GM21576 (cell line): ENCODE data around the gene KIF18A.
"Not testable (repeated sequence)": the region's sequence is repeated elsewhere in the genome, so short reads cannot be mapped to it uniquely, and the experiment has no call there.

Experiments
- ATAC-seq: cut with Tn5 transposase; IDR thresholded peaks from one replicate; pipeline ENCODE4 v1.9.1; 2021; ENCODE audit warnings: mild to moderate bottlenecking, moderate library complexity; ENCODE audit not compliant: unreplicated experiment

Gene KIF18A

DNA sequence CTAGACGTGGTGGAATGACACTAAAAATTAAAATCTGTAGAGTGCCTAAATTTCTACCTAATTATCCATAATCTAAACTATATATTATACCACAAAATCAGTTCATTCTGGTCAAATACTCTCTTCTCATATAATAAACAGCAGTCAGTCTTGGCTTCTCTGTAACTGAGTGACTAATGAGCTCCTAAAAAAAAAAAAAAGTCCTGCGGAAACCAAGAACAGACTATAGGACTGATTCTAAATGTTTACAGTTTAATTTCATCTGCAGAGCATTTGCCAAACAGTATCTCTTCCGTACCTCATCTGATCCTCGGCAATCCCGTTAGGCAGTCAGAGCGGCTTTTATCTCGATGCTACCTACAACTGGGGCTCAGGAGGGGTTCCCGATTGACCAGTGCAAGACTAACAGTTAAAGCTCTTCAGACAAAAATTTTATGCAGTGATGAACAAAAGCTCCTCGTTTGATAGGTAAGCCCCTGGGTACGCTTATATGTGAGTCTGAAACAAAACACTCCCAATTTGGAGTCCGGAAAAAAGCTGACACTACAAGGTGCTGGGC, 686 bp downstream of the KIF18A start:
- ATAC-seq = no peak

DNA sequence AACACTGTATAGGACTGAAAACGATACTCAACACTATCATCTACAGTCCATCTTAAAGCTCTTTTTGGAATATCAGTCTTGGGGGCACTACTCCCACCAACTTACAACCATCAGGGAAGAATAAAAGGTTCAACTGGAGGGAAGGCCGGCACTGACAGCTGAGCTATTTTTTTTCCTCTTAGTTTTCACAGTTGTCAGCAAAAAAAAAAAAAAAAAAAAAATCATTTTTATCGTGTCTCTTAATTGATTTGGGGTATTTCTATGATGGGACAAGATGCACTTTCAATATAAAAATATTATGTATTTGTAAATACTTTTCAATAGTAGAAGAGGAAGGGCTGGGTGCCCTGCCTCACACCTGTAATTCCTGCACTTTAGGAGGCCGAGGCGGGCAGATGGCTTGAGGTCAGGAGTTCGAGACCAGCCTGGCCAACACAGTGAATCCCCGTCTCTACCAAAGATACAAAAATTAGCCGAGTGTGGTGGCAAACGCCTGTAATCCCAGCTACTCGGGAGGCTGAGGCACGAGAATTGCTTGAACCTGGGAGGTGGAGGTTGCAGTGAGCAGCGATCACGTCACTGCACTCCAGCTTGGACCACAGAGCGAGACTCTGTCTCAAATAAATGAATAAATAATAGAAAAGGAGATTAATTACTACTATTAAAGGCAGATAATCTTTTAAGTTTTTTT, 1.5 kb downstream of the KIF18A start:
- no peak for ATAC-seq

- ATAC-seq = no peak
These were observed 2.1 kb downstream of the KIF18A start for GRCh38 chr11:28105869-28106268.

DNA sequence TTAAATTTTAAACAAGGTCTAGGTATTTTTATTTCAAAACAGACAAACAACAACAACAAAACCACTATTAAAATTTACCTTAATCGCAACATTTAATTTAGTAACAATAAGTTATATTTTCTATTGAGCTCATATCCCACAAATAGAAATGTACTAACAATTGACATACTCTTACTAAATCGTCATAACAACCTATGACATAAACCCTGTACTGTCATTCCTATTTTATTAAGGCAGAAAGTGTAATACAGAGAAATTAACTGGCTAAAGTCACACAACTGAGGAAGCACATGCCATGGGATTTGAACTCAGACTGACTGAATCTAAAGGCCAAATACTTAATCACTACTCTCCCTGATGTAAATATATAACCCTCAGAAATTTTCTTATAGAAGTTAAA, 3.0 kb downstream of the KIF18A start:
- no peak for ATAC-seq

GRCh38 chr11:28104425-28104824, 3.5 kb downstream of the KIF18A start:
- no peak for ATAC-seq

DNA sequence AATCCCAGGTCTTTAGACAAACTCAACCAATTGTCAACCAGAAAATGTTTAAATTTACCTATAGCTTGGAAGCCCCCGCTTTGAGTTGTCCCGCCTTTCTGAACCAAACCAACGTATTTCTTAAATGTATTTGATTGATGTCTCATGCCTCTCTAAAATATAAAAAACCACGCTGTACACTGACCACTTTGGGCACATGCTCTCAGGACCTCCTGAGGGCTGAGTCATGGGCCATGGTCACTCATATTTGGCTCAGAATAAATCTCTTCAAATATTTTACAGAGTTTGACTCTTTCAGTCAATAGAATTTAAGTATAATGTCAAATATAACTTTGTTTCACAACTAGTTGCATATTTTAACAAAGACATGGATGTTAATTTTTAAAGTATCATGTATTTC, 5.7 kb downstream of the KIF18A start:
- not testable (repeated sequence) for ATAC-seq

DNA sequence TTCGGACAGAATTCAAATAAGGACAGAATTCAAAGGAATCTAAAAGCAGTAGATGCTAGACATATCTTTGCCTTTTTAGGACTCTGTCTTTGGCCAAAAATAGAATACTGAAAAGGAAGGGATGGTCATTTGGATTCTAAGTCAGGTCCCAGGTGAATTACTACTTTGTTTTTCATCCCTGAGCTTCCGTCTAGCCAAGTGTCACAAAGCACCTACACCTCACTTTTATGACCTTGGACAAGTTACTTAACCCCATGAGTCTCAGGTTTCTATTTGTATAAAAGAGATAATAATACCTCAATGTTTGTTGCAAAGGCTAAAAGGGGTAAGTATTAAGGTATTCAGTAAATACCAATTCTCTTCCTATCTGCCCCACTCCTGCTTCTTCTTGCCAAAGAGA, 7.3 kb downstream of the KIF18A start:
- no peak for ATAC-seq

GRCh38 chr11:28099715-28100114, 8.2 kb downstream of the KIF18A start:
- ATAC-seq = no peak

- ATAC-seq = no peak
These were observed 9.7 kb downstream of the KIF18A start for GRCh38 chr11:28098257-28098656.

DNA sequence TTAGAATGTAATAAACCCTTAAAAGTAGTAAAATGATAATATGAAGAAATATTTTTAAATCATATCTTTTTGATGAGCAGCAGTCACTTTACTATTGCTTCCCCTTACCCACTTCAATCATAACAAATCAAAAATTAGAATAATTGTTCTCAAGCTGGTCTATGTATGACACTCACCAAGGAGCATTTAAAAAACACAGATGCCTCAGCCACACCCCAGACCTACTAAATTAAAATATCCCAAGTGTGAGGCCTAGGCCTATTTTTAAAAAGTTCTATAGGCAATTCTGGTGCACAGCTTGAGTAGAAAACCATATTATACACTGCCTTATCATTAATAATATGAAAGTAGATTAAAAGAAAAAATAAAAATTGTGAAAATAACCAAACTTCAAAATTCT, 15.2 kb downstream of the KIF18A start:
- no peak for ATAC-seq

- ATAC-seq = no peak
These were observed 17.8 kb downstream of the KIF18A start for GRCh38 chr11:28090052-28090749.

DNA sequence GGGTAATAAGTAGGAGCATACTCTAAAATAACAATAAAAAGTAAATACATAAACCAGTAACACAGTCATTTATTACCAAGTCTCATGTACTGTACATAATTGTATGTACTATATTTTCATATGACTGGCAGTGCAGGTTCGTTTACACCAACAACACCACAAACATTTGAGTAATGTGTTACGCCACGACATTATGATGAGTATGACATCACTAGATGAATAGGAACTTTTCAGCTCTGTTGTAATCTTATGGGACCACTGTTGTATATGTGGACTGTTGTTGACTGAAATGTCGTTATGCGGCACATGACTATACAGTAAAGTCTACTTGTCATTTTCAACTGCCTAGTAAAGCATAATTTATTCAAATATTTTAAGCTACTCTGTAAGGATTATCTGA, 18.6 kb downstream of the KIF18A start:
- ATAC-seq = no peak

DNA sequence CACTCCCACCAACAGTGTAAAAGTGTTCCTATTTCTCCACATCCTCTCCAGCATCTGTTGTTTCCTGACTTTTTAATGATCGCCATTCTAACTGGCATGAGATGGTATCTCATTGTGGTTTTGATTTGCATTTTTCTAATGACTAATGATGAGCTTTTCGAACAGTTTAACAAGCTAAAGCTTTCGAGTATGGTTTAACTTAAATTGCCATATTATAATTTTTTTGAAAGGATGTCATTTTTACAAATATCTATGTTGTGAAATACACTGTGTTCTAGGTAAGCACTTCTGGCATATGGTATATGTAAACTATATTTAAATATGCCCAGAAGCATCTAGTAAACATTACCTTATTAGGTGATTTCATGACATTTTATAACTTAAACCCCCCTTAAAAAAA, 20.3 kb downstream of the KIF18A start:
- not testable (repeated sequence) for ATAC-seq

DNA sequence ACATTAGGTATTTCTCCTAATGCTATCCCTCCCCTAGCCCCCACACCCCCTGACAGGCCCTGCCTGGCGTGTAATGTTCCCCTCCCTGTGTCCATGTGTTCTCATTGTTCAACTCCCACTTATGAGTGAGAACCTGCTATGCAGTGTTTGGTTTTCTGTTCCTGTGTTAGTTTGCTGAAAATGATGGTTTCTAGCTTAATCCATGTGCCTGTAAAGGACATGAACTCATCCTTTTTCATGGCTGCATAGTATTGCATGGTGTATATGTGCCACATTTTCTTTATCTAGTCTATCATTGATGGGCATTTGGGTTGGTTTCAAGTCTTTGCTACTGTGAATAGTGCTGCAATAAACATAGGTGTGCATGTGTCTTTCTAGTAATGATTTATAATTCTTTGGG, 20.8 kb downstream of the KIF18A start:
- not testable (repeated sequence) for ATAC-seq

- no peak for ATAC-seq
These were observed 21.4 kb downstream of the KIF18A start for GRCh38 chr11:28086569-28086968.

- no peak for ATAC-seq
These were observed 24.8 kb downstream of the KIF18A start for GRCh38 chr11:28083118-28083517.

DNA sequence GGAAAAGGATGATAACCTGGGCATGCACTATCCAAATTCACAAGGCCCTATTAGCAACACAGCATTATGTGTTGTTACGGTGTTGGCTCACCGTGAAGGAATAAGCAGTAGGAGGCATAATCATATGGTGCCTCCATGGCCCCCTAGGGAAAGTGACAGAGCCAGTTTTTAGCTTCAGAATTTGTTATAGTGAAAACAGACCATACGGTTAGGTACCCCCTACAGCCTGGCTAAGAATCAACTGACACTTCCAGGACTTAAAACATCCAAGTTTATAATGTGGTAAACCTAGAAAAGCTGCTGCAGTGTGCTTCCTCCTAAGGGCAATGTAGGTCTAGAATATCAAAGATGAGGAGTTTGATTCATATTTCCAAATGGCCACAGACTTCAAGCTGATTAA, 30.4 kb downstream of the KIF18A start:
- ATAC-seq = no peak

DNA sequence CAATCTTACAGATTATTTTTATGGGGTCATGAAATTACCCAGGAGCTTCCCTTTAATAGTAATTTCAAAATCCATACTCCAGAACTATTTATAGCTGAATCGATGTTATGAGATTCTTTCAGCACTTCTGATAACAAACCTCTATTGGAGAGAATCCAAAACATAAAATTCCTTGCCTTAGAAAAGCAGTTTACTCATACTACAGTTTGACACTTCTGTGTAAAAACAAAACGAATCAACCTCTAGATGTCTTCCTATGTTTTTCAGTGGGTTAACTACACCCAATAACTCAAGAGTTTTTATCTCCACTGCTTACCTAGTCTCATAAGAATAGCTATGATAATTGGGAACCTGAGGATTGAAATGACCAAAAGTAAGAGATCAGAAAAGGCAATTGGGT, 35.6 kb downstream of the KIF18A start:
- ATAC-seq = no peak

- ATAC-seq = no peak
These were observed 36.7 kb downstream of the KIF18A start for GRCh38 chr11:28071305-28071704.

DNA sequence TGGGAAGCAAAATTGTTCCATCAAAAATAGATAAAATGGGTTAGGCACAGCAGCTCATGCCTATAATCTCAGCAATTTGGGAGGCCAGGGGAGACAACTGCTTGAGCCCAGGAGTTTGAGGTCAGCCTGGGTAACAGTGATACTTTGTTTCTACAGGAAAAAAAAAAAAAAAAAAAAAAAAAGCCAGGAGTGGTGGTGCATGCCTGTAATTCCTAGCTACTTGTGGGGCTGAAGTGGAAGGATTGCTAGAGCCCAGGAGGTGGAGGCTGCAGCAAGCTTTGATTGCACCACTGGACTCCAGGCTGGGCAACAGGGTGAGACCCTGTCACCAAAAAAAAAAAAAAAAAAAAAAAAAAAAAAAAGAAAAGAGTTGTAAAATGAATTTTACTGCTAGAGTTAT, 49.6 kb downstream of the KIF18A start:
- ATAC-seq = no peak

- ATAC-seq = no peak
These were observed 53.1 kb downstream of the KIF18A start for GRCh38 chr11:28054821-28055220.
